GM10266 (cell line): ENCODE data around the gene DPP8.
"Not testable (repeated sequence)": the region's sequence is repeated elsewhere in the genome, so short reads cannot be mapped to it uniquely, and the experiment has no call there.

Experiments
- DNase-seq: peaks from one replicate; pipeline ENCODE4 v3.0.0; 2012; ENCODE audit errors: extremely low spot score
- CTCF ChIP-seq: IDR thresholded peaks from 2 replicates; pipeline ENCODE4 v1.5.1; 2012; ENCODE audit warnings: mild to moderate bottlenecking, low read depth; ENCODE audit not compliant: control insufficient read depth, insufficient read depth; ENCODE audit errors: missing control alignments

Gene DPP8

GRCh38 chr15:65401611-65402240 lies 115.8 kb downstream of the DPP8 start:
- no peak for DNase-seq
- no peak for TF ChIP-seq CTCF

- DNase-seq = peak; percentile 89
- TF ChIP-seq CTCF = peak; percentile 87
These were observed 116.5 kb downstream of the DPP8 start for GRCh38 chr15:65400760-65401610.

GRCh38 chr15:65399997-65400396 lies 117.5 kb downstream of the DPP8 start:
- TF ChIP-seq CTCF = no peak
- no peak for DNase-seq

GRCh38 chr15:65399001-65399706 lies 118.3 kb downstream of the DPP8 start:
- DNase-seq = no peak
- TF ChIP-seq CTCF = no peak

- not testable (repeated sequence) for DNase-seq
These were observed 119.0 kb downstream of the DPP8 start for GRCh38 chr15:65398486-65398885.

GRCh38 chr15:65396965-65397317 lies 120.5 kb downstream of the DPP8 start:
- DNase-seq = no peak
- TF ChIP-seq CTCF = no peak

GRCh38 chr15:65396283-65396964 lies 121.1 kb downstream of the DPP8 start:
- no peak for DNase-seq
- no peak for TF ChIP-seq CTCF
